Gastrocnemius medialis (tissue), 4 donors: ENCODE measurements around the gene CAMK2N2.

Source experiments
- POLR2A ChIP-seq, 2 donors: fragments of 450-650 bp; IDR thresholded peaks; one replicate each; pipeline ENCODE4 v1.6.1; 2017; ENCODE audit warnings: antibody characterized with exemption in 2 of 2, mild to moderate bottlenecking in 2 of 2, moderate library complexity in 2 of 2
- TF ChIP-seq, protein P1 (sequence below), 5 experiments: fragments of 450-650 bp in 3 of 5; fragments of 200-600 bp in 2 of 5; sonication (generic) in 2 of 5; IDR thresholded peaks in 4 of 5; conservative IDR thresholded peaks in 1 of 5; 1 replicate in 4 of 5; 2 replicates in 1 of 5; pipeline ENCODE4 v1.5.1; 2016 to 2019; ENCODE audit warnings: antibody characterized with exemption in 5 of 5, mild to moderate bottlenecking in 3 of 5, moderate library complexity in 3 of 5

DNA sequence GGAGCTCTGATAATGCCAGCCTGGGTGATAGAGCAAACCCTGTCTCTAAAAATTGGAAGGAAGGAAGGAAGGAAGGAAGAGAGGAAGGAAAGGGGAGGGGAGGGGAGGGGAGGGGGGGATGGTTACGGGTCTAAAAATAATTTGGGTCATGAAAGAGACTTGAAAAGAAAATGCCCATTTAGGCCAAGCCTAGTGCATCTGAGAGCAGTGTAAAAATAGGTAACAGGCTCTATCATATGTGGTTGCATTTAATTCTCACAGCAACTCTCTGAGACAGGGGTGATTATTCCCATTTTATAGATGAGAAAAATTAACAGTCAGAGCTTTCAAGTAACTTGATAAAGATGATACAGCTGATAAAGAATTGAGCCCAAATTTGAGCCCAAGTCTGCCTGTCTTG is 10.9 kb upstream of the CAMK2N2 start:
- TF ChIP-seq, protein P1, sequence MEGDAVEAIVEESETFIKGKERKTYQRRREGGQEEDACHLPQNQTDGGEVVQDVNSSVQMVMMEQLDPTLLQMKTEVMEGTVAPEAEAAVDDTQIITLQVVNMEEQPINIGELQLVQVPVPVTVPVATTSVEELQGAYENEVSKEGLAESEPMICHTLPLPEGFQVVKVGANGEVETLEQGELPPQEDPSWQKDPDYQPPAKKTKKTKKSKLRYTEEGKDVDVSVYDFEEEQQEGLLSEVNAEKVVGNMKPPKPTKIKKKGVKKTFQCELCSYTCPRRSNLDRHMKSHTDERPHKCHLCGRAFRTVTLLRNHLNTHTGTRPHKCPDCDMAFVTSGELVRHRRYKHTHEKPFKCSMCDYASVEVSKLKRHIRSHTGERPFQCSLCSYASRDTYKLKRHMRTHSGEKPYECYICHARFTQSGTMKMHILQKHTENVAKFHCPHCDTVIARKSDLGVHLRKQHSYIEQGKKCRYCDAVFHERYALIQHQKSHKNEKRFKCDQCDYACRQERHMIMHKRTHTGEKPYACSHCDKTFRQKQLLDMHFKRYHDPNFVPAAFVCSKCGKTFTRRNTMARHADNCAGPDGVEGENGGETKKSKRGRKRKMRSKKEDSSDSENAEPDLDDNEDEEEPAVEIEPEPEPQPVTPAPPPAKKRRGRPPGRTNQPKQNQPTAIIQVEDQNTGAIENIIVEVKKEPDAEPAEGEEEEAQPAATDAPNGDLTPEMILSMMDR (IDR thresholded peaks at IDR 0.05 in 4 of 5, conservative IDR thresholded peaks at IDR 0.05 in 1 of 5), result no peak
- no peak for TF ChIP-seq POLR2A (IDR thresholded peaks at IDR 0.05)
